ENCODE data around the gene UBALD1. TPM values are rescaled to one million over a fixed set of nuclear protein-coding genes. Genes with fewer than 3 reads are reported as not detected.

UBALD1 gene
- total and polyA plus RNA-seq, 10 of the 15 experiments (the other 5 are each of a cell fraction or from before 2014, with no cell fraction given), result 0.05 to 32.7 (median 5.1) TPM

DNA sequence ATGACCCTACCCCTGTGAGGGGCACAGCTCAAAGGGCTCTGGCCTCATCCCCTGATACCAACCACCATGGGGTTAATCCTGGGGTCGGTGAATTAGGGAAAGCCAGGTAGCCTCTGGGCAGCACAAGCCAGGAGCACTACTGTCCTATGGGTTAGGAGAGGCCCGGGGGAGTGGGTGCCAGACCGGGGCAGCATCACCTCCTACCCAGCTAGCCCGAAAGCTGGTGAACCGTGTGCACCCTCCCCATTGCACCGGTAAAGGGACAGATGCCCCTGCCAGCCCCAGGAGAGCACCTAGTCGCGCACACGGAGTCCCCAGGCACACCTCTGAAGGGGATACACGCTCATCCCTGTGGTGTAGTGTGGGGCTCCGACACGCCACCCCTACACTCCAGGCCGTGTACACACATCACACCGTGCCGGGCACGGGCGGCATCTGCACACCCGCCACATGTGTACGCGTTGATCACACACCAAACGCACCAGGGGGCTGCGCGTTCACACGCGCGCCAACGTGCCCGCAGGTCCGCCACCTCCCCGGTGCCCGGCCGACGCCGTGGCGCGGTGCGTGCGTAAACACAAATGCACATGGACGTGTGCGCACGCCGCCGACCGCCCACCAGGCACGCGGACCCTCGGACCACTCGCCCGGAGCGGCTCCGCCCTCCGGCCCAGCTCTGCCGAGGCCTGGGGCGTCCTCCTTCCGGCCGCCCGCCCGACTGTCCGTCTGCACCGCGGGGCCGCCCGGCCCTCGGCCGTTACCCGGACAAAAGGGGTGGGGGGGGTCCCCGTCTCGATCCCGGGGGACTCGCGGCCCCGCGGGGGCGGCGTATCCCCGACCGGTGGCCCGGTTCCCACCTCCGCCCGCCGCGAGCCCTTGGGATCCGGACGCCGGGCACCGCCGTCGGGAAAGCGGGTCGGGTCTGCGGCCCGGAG, 785 bp downstream of the UBALD1 start (continued):
- TF ChIP-seq RELA (IDR thresholded peaks at IDR 0.05; ENCODE audit: borderline replicate concordance, partially characterized antibody), result no peak
- TF ChIP-seq SREBF1 (IDR thresholded peaks at IDR 0.05; ENCODE audit: low read length), result no peak
- TF ChIP-seq FOS (IDR thresholded peaks at IDR 0.05; ENCODE audit: borderline replicate concordance, extremely low read depth, insufficient read length), result no peak
- TF ChIP-seq, protein P1, sequence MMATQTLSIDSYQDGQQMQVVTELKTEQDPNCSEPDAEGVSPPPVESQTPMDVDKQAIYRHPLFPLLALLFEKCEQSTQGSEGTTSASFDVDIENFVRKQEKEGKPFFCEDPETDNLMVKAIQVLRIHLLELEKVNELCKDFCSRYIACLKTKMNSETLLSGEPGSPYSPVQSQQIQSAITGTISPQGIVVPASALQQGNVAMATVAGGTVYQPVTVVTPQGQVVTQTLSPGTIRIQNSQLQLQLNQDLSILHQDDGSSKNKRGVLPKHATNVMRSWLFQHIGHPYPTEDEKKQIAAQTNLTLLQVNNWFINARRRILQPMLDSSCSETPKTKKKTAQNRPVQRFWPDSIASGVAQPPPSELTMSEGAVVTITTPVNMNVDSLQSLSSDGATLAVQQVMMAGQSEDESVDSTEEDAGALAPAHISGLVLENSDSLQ (IDR thresholded peaks at IDR 0.05), result peak; percentile 20; the same call in 1 of the 2 replicates
- no peak for TF ChIP-seq E2F4 (IDR thresholded peaks at IDR 0.05; ENCODE audit: low read depth, low read length)
- no peak for TF ChIP-seq ATF3 (IDR thresholded peaks at IDR 0.05; ENCODE audit: borderline replicate concordance, extremely low read depth, low read depth, low read length)
- peak; percentile 39; the same call in 1 of the 2 replicates for TF ChIP-seq SMARCA5 (IDR thresholded peaks at IDR 0.05)

Measured in GM12878 (cell line).